Thoracic aorta (tissue), 2 donors: Measurements from ENCODE around the gene PITPNM1. TPM values are rescaled to one million over a fixed set of nuclear protein-coding genes. Genes with fewer than 3 reads are reported as not detected.

Experiments used
- ATAC-seq: fragments of 150-250 bp; one replicate; pipeline ENCODE4 v1.8.0; 2017; ENCODE audit warnings: low read depth; ENCODE audit not compliant: insufficient number of reproducible peaks, low FRiP score
- DNase-seq: peaks from one replicate; pipeline ENCODE4 v3.0.0-alpha.2; 2020; ENCODE audit warnings: low spot score
- H3K27ac ChIP-seq, 2 donors: fragments of 200-600 bp; sonication (generic); 1 replicate in 1 of 2; 2 replicates in 1 of 2; pipeline ENCODE4 v1.5.1; 2016; ENCODE audit warnings: mild to moderate bottlenecking in 2 of 2, moderate library complexity in 2 of 2
- H3K27me3 ChIP-seq: fragments of 200-600 bp; sonication (generic); replicated peaks from 2 replicates; pipeline ENCODE4 v1.6.0; 2016; ENCODE audit warnings: mild to moderate bottlenecking; ENCODE audit not compliant: insufficient read depth
- H3K36me3 ChIP-seq: fragments of 200-600 bp; sonication (generic); one replicate; pipeline ENCODE4 v1.5.1; 2016
- H3K4me1 ChIP-seq, 2 donors: fragments of 200-600 bp; sonication (generic); 1 replicate in 1 of 2; 2 replicates in 1 of 2; pipeline versions ENCODE4 v1.5.1 to v1.6.0; 2016; ENCODE audit warnings: low read depth in 2 of 2, mild to moderate bottlenecking in 1 of 2; ENCODE audit not compliant: control insufficient read depth in 1 of 2
- H3K4me3 ChIP-seq: fragments of 200-600 bp; sonication (generic); 2 replicates; pipeline ENCODE4 v1.5.1; 2016; ENCODE audit warnings: mild to moderate bottlenecking
- H3K9me3 ChIP-seq: fragments of 200-600 bp; sonication (generic); 2 replicates; pipeline ENCODE4 v1.5.1; 2016
- CTCF ChIP-seq: fragments of 200-600 bp; sonication (generic); IDR thresholded peaks from one replicate; pipeline ENCODE4 v1.5.1; 2019; ENCODE audit warnings: antibody characterized with exemption
- total RNA-seq, 2 donors: library from RNA; depleted of rRNA; stranded (reverse); fragments of >200 nt; gene quantifications; one replicate each; pipeline versions ENCODE4 v1.1.0 to v1.2.3, GENCODE V29; 2016

PITPNM1 gene
- total RNA-seq, 2 donors from 2014 or later = 27.1 to 32.5 TPM

GRCh38 chr11:67539550-67539949, 34.4 kb upstream of the PITPNM1 start:
- no peak overlapping the region for H3K4me3 ChIP-seq
- TF ChIP-seq CTCF = no peak
- H3K36me3 ChIP-seq = no peaks in the 10 kb centered on the region
- DNase-seq (no peak), ATAC-seq (no peak)
- H3K27me3 ChIP-seq = no peaks in the 10 kb centered on the region
- H3K9me3 ChIP-seq = no peaks in the 10 kb centered on the region
- no peaks in the 10 kb centered on the region for H3K4me1 ChIP-seq
- no peak overlapping the region for H3K27ac ChIP-seq

- Histone ChIP-seq H3K27ac (no peak overlapping the region), H3K4me1 (no peaks in the 10 kb centered on the region), H3K4me3 (no peak overlapping the region), H3K9me3 (no peaks in the 10 kb centered on the region), H3K27me3 (no peaks in the 10 kb centered on the region), H3K36me3 (no peaks in the 10 kb centered on the region)
- ATAC-seq = no peak
- DNase-seq = no peak
- TF ChIP-seq CTCF = no peak
Measured at GRCh38 chr11:67538823-67539505, 33.8 kb upstream of the PITPNM1 start.

GRCh38 chr11:67538306-67538705, 33.1 kb upstream of the PITPNM1 start:
- H3K9me3 ChIP-seq = no peaks in the 10 kb centered on the region
- DNase-seq = no peak
- ATAC-seq = no peak
- H3K4me1 ChIP-seq = no peaks in the 10 kb centered on the region
- H3K27me3 ChIP-seq = no peaks in the 10 kb centered on the region
- no peak overlapping the region for H3K27ac ChIP-seq
- no peaks in the 10 kb centered on the region for H3K36me3 ChIP-seq
- no peak for TF ChIP-seq CTCF
- H3K4me3 ChIP-seq = no peak overlapping the region

- Histone ChIP-seq H3K27ac (no peak overlapping the region), H3K9me3 (no peaks in the 10 kb centered on the region), H3K4me3 (no peak overlapping the region), H3K4me1 (no peaks in the 10 kb centered on the region), H3K36me3 (no peaks in the 10 kb centered on the region), H3K27me3 (no peaks in the 10 kb centered on the region)
- no peak for DNase-seq
- TF ChIP-seq CTCF = no peak
- ATAC-seq = no peak
Measured at GRCh38 chr11:67535561-67535960, 30.4 kb upstream of the PITPNM1 start.

- no peak for DNase-seq
- Histone ChIP-seq H3K36me3 (no peaks in the 10 kb centered on the region), H3K9me3 (no peaks in the 10 kb centered on the region), H3K27me3 (no peaks in the 10 kb centered on the region), H3K4me3 (no peak overlapping the region), H3K4me1 (no peaks in the 10 kb centered on the region), H3K27ac (no peak overlapping the region)
- no peak for ATAC-seq
- TF ChIP-seq CTCF = no peak
Measured at GRCh38 chr11:67534070-67534679, 29.0 kb upstream of the PITPNM1 start.
